NT2/D1 (cell line): Measurements from ENCODE around the gene CPOX.

ENCODE experiments used
- YY1 ChIP-seq: IDR thresholded peaks from 2 replicates; pipeline ENCODE4 v1.6.1; 2011; ENCODE audit not compliant: insufficient read length, insufficient read depth
- ZNF274 ChIP-seq: IDR thresholded peaks from 2 replicates; pipeline ENCODE4 v1.6.1; 2011; ENCODE audit warnings: mild to moderate bottlenecking, low read depth, low read length

GRCh38 chr3:98583766-98584165, 9.6 kb downstream of the CPOX start:
- TF ChIP-seq ZNF274 (no peak), YY1 (no peak)
